IPS-NIHi7 (cell line): ENCODE data around the gene SMOC1.
A peak's percentile ranks its signal among the peaks of the same experiment; 100 is the strongest.

Experiments used
- DNase-seq: peaks from one replicate; pipeline ENCODE4 v3.0.0; 2012; ENCODE audit warnings: mixed read lengths; ENCODE audit errors: extremely low spot score

The SMOC1 gene

GRCh38 chr14:69879175-69880043, at the start of gene SMOC1:
Gene SMOC1 (plus strand): TSS chr14:69879416. CDS start chr14:69879679, 263 bp downstream.
- DNase-seq: peak; percentile 92

- DNase-seq: no peak
Measured at GRCh38 chr14:69838881-69839416, 40.3 kb upstream of the SMOC1 start.

GRCh38 chr14:69839661-69840060, 39.6 kb upstream of the SMOC1 start:
- no peak for DNase-seq

- no peak for DNase-seq
Measured at GRCh38 chr14:69841656-69842055, 37.6 kb upstream of the SMOC1 start.

GRCh38 chr14:69842686-69843420, 36.4 kb upstream of the SMOC1 start:
- DNase-seq: no peak

GRCh38 chr14:69844171-69844570, 35.0 kb upstream of the SMOC1 start:
- no peak for DNase-seq

- no peak for DNase-seq
Measured at GRCh38 chr14:69845050-69845581, 34.1 kb upstream of the SMOC1 start.

GRCh38 chr14:69845787-69846186, 33.4 kb upstream of the SMOC1 start:
- DNase-seq: no peak

GRCh38 chr14:69848156-69848555, 31.1 kb upstream of the SMOC1 start:
- DNase-seq: no peak

- no peak for DNase-seq
Measured at GRCh38 chr14:69848903-69849391, 30.3 kb upstream of the SMOC1 start.

- DNase-seq: no peak
Measured at GRCh38 chr14:69850086-69850735, 29.0 kb upstream of the SMOC1 start.

- DNase-seq: no peak
Measured at GRCh38 chr14:69850736-69851112, 28.5 kb upstream of the SMOC1 start.

- DNase-seq: no peak
Measured at GRCh38 chr14:69852531-69853321, 26.5 kb upstream of the SMOC1 start.

- no peak for DNase-seq
Measured at GRCh38 chr14:69853774-69854173, 25.4 kb upstream of the SMOC1 start.

- no peak for DNase-seq
Measured at GRCh38 chr14:69854598-69854997, 24.6 kb upstream of the SMOC1 start.

- no peak for DNase-seq
Measured at GRCh38 chr14:69855180-69855832, 23.9 kb upstream of the SMOC1 start.

- no peak for DNase-seq
Measured at GRCh38 chr14:69858801-69859200, 20.4 kb upstream of the SMOC1 start.

GRCh38 chr14:69859591-69859990, 19.6 kb upstream of the SMOC1 start:
- DNase-seq: no peak

GRCh38 chr14:69860221-69860620, 19.0 kb upstream of the SMOC1 start:
- DNase-seq: no peak

- DNase-seq: no peak
Measured at GRCh38 chr14:69861025-69861569, 18.1 kb upstream of the SMOC1 start.
